Activated CD8-positive, alpha-beta memory T cell treated with anti-CD3 and anti-CD28 coated beads, Interleukin-2, amount 10 ng/mL, durations not matched to agents 7 days and 5 days (primary cell): ENCODE measurements around the gene CNTNAP5. TPM values are rescaled to one million over a fixed set of nuclear protein-coding genes. Genes with fewer than 3 reads are reported as not detected.

Experiments
- ATAC-seq: fragments of 150-1000 bp; cut with Tn5 transposase; one replicate; pipeline ENCODE4 v1.10.0; 2021; ENCODE audit warnings: moderate library complexity
- CTCF ChIA-PET: fragments of 350-600 bp; sonication (Branson Sonifier 250); formaldehyde crosslinking; loops from one replicate; lab custom pipeline; 2021; ENCODE audit warnings: antibody characterized with exemption; lab: Charles Lee
- DNase-seq: peaks from one replicate; pipeline ENCODE4 v3.0.0-alpha.2; 2020
- H3K27ac Mint-ChIP-seq: one replicate; pipeline ENCODE4 v1.8.0; 2021; ENCODE audit warnings: mild to moderate bottlenecking, mixed read lengths
- H3K27me3 Mint-ChIP-seq: one replicate; pipeline ENCODE4 v1.8.0; 2021; ENCODE audit warnings: mixed read lengths
- H3K36me3 Mint-ChIP-seq: one replicate; pipeline ENCODE4 v1.8.0; 2021; ENCODE audit warnings: mild to moderate bottlenecking, mixed read lengths
- H3K4me1 Mint-ChIP-seq: one replicate; pipeline ENCODE4 v1.8.0; 2021; ENCODE audit warnings: mixed read lengths
- H3K4me3 Mint-ChIP-seq: one replicate; pipeline ENCODE4 v1.8.0; 2021; ENCODE audit warnings: mild to moderate bottlenecking, moderate library complexity, mixed read lengths
- H3K9me3 Mint-ChIP-seq: one replicate; pipeline ENCODE4 v1.8.0; 2022; ENCODE audit warnings: low read depth, mixed read lengths
- total RNA-seq, 2 experiments: library from RNA; stranded (reverse); gene quantifications; one replicate each; pipeline ENCODE4 v1.2.3, GENCODE V29; 2021

The CNTNAP5 gene
- total RNA-seq, 2 experiments from 2014 or later, result not detected

- no peaks in the 10 kb centered on the region for H3K27me3 Mint-ChIP-seq
- H3K27ac Mint-ChIP-seq, result no peak overlapping the region
- peaks cover 2% of the 10 kb centered on the region for H3K9me3 Mint-ChIP-seq
- CTCF ChIA-PET, result no interaction called here
- no peaks in the 10 kb centered on the region for H3K4me1 Mint-ChIP-seq
- DNase-seq (no peak), ATAC-seq (no peak)
- H3K4me3 Mint-ChIP-seq, result no peak overlapping the region
- no peaks in the 10 kb centered on the region for H3K36me3 Mint-ChIP-seq
Measured at GRCh38 chr2:124763611-124764010, 738.5 kb downstream of the CNTNAP5 start.

- H3K4me1 Mint-ChIP-seq, result no peaks in the 10 kb centered on the region
- no peak for ATAC-seq
- CTCF ChIA-PET, result no interaction called here
- no peak overlapping the region for H3K27ac Mint-ChIP-seq
- H3K4me3 Mint-ChIP-seq, result no peak overlapping the region
- peaks cover 10% of the 10 kb centered on the region for H3K9me3 Mint-ChIP-seq
- no peaks in the 10 kb centered on the region for H3K27me3 Mint-ChIP-seq
- DNase-seq, result no peak
- H3K36me3 Mint-ChIP-seq, result no peaks in the 10 kb centered on the region
Measured at GRCh38 chr2:124774781-124775180, 749.7 kb downstream of the CNTNAP5 start.

- CTCF ChIA-PET, result no interaction called here
- ATAC-seq, result no peak
- H3K36me3 Mint-ChIP-seq, result no peaks in the 10 kb centered on the region
- peaks cover 10% of the 10 kb centered on the region for H3K9me3 Mint-ChIP-seq
- H3K4me3 Mint-ChIP-seq, result no peak overlapping the region
- no peak for DNase-seq
- H3K27ac Mint-ChIP-seq, result no peak overlapping the region
- no peaks in the 10 kb centered on the region for H3K27me3 Mint-ChIP-seq
- no peaks in the 10 kb centered on the region for H3K4me1 Mint-ChIP-seq
Measured at GRCh38 chr2:124776332-124776731, 751.2 kb downstream of the CNTNAP5 start.

GRCh38 chr2:124778076-124778475 lies 753.0 kb downstream of the CNTNAP5 start:
- H3K4me1 Mint-ChIP-seq, result no peaks in the 10 kb centered on the region
- no peaks in the 10 kb centered on the region for H3K36me3 Mint-ChIP-seq
- no peak overlapping the region for H3K4me3 Mint-ChIP-seq
- ATAC-seq (no peak), DNase-seq (no peak)
- CTCF ChIA-PET, result no interaction called here
- peaks cover 3% of the 10 kb centered on the region for H3K9me3 Mint-ChIP-seq
- no peak overlapping the region for H3K27ac Mint-ChIP-seq
- no peaks in the 10 kb centered on the region for H3K27me3 Mint-ChIP-seq

GRCh38 chr2:124796647-124797046 lies 771.6 kb downstream of the CNTNAP5 start:
- Mint-ChIP-seq H3K4me1 (no peaks in the 10 kb centered on the region), H3K9me3 (no peaks in the 10 kb centered on the region), H3K27ac (no peak overlapping the region), H3K4me3 (no peak overlapping the region), H3K27me3 (no peaks in the 10 kb centered on the region), H3K36me3 (no peaks in the 10 kb centered on the region)
- no peak for ATAC-seq
- CTCF ChIA-PET, result no interaction called here
- no peak for DNase-seq

- DNase-seq, result no peak
- no peak for ATAC-seq
Measured at GRCh38 chr2:124797049-124797448, 772.0 kb downstream of the CNTNAP5 start.

GRCh38 chr2:124798551-124798950 lies 773.5 kb downstream of the CNTNAP5 start:
- H3K4me1 Mint-ChIP-seq, result no peaks in the 10 kb centered on the region
- no peak overlapping the region for H3K4me3 Mint-ChIP-seq
- no peaks in the 10 kb centered on the region for H3K27me3 Mint-ChIP-seq
- no peak overlapping the region for H3K27ac Mint-ChIP-seq
- H3K36me3 Mint-ChIP-seq, result no peaks in the 10 kb centered on the region
- CTCF ChIA-PET, result no interaction called here
- no peak for DNase-seq
- ATAC-seq, result no peak
- no peaks in the 10 kb centered on the region for H3K9me3 Mint-ChIP-seq

More at GRCh38 chr2:124797049-124797448, 772.0 kb downstream of the CNTNAP5 start:
- Mint-ChIP-seq H3K4me1 (no peaks in the 10 kb centered on the region), H3K36me3 (no peaks in the 10 kb centered on the region), H3K27me3 (no peaks in the 10 kb centered on the region), H3K9me3 (no peaks in the 10 kb centered on the region), H3K27ac (no peak overlapping the region), H3K4me3 (no peak overlapping the region)
- CTCF ChIA-PET, result no interaction called here

GRCh38 chr2:124804014-124804940 lies 779.2 kb downstream of the CNTNAP5 start:
- Mint-ChIP-seq H3K4me1 (no peaks in the 10 kb centered on the region), H3K27me3 (no peaks in the 10 kb centered on the region), H3K4me3 (no peak overlapping the region), H3K9me3 (no peaks in the 10 kb centered on the region), H3K36me3 (no peaks in the 10 kb centered on the region), H3K27ac (no peak overlapping the region)
- DNase-seq (no peak), ATAC-seq (no peak)
- CTCF ChIA-PET, result no interaction called here

- no peak overlapping the region for H3K27ac Mint-ChIP-seq
- no peak overlapping the region for H3K4me3 Mint-ChIP-seq
- no peaks in the 10 kb centered on the region for H3K4me1 Mint-ChIP-seq
- DNase-seq (no peak), ATAC-seq (no peak)
- H3K36me3 Mint-ChIP-seq, result no peaks in the 10 kb centered on the region
- H3K27me3 Mint-ChIP-seq, result no peaks in the 10 kb centered on the region
- CTCF ChIA-PET, result no interaction called here
- no peaks in the 10 kb centered on the region for H3K9me3 Mint-ChIP-seq
Measured at GRCh38 chr2:124805060-124805459, 780.0 kb downstream of the CNTNAP5 start.

- Mint-ChIP-seq H3K36me3 (no peaks in the 10 kb centered on the region), H3K27ac (no peak overlapping the region), H3K9me3 (peaks cover 2% of the 10 kb centered on the region), H3K4me1 (no peaks in the 10 kb centered on the region), H3K27me3 (no peaks in the 10 kb centered on the region), H3K4me3 (no peak overlapping the region)
- ATAC-seq, result no peak
- DNase-seq, result no peak
- CTCF ChIA-PET, result interaction anchor here (0.9 kb wide), 1 partner anchor 78 kb away, joined by 3 read pairs; no protein-coding TSS in a partner anchor
Measured at GRCh38 chr2:124810132-124810531, 785.0 kb downstream of the CNTNAP5 start.

GRCh38 chr2:124814968-124815745 lies 790.1 kb downstream of the CNTNAP5 start:
- H3K9me3 Mint-ChIP-seq, result peaks cover 9% of the 10 kb centered on the region
- no peak for DNase-seq
- no peaks in the 10 kb centered on the region for H3K4me1 Mint-ChIP-seq
- CTCF ChIA-PET, result no interaction called here
- H3K27ac Mint-ChIP-seq, result no peak overlapping the region
- H3K27me3 Mint-ChIP-seq, result no peaks in the 10 kb centered on the region
- H3K4me3 Mint-ChIP-seq, result no peak overlapping the region
- no peaks in the 10 kb centered on the region for H3K36me3 Mint-ChIP-seq
- no peak for ATAC-seq

- H3K9me3 Mint-ChIP-seq, result peaks cover 9% of the 10 kb centered on the region
- H3K4me3 Mint-ChIP-seq, result no peak overlapping the region
- H3K27ac Mint-ChIP-seq, result no peak overlapping the region
- no peaks in the 10 kb centered on the region for H3K36me3 Mint-ChIP-seq
- ATAC-seq, result no peak
- no peak for DNase-seq
- H3K4me1 Mint-ChIP-seq, result no peaks in the 10 kb centered on the region
- CTCF ChIA-PET, result no interaction called here
- no peaks in the 10 kb centered on the region for H3K27me3 Mint-ChIP-seq
Measured at GRCh38 chr2:124816007-124816406, 790.9 kb downstream of the CNTNAP5 start.

GRCh38 chr2:124822516-124822915 lies 797.4 kb downstream of the CNTNAP5 start:
- CTCF ChIA-PET, result no interaction called here
- Mint-ChIP-seq H3K27ac (no peak overlapping the region), H3K36me3 (no peaks in the 10 kb centered on the region), H3K9me3 (peaks cover 10% of the 10 kb centered on the region), H3K4me1 (no peaks in the 10 kb centered on the region), H3K27me3 (no peaks in the 10 kb centered on the region), H3K4me3 (no peak overlapping the region)
- ATAC-seq (no peak), DNase-seq (no peak)

GRCh38 chr2:124824441-124824840 lies 799.4 kb downstream of the CNTNAP5 start:
- H3K27me3 Mint-ChIP-seq, result no peaks in the 10 kb centered on the region
- DNase-seq, result no peak

More at GRCh38 chr2:124824441-124824840, 799.4 kb downstream of the CNTNAP5 start:
- Mint-ChIP-seq H3K27ac (no peak overlapping the region), H3K36me3 (no peaks in the 10 kb centered on the region), H3K9me3 (peaks cover 6% of the 10 kb centered on the region), H3K4me1 (no peaks in the 10 kb centered on the region), H3K4me3 (no peak overlapping the region)
- CTCF ChIA-PET, result no interaction called here
- ATAC-seq, result no peak
